HG03045 (cell line): ENCODE data around the gene PZP.

Source experiments
- ATAC-seq: cut with Tn5 transposase; IDR thresholded peaks from one replicate; pipeline ENCODE4 v1.9.1; 2021; ENCODE audit warnings: mild to moderate bottlenecking, moderate library complexity; ENCODE audit not compliant: unreplicated experiment

PZP gene

DNA sequence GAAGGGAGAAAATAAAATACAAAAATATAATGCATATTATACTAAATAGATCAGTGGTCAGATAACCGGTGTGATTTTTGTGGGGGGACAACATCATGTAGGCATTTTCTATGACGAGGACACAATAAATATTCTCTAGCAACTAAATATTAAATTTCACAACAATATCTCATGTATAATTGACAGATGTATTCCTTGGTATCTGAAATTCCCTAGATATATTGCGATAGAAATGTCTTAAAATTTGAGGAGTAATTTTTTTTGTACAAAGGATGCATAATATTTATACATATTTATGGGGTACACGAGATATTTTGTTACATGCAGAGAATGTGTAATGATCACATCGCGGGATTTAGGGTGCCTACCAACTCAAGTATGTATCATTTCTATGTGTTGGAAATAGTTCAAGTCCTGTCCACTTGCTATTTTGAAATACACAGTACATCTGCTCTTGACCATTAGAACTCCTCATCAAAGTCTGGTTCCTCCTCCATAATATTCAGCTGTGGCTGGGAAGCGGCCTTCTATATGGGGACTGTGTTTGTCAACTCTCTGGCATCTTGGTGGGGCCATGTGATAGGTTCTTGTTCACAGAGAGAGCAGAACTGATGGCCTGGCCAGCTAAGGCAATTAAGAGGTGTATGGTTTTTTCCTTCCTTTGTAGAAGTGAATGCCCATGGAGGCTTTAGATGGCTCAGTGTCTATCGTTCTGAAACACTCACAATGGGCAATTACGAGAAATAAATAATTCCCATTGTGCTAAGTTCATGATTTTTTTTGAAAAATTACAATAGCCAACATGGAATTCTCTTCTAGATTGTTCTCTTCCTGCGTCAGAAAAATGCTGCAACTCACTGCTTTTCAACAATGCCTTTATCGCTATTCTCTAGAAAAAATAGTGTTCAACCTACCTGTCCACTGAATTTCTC lies 101.3 kb downstream of the PZP start:
- no peak for ATAC-seq

DNA sequence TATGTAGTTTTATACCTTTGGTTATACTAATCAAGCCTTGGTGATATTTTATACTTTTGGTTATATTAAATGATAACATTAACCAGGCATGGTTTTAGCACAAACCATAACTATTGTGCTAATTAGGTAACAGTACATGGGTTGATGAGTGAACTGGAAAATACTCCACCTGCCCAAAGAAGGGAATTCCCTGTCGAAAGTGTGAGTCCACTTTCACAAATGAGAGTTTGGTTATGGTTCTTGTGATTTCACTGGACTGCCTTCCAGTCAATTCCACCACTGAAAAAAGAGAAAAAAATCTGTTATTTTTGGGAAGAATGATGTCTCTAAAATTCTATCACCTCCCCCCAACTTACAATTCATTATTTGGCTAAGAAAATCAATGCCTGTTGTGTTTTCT lies 102.1 kb downstream of the PZP start:
- ATAC-seq, result no peak

DNA sequence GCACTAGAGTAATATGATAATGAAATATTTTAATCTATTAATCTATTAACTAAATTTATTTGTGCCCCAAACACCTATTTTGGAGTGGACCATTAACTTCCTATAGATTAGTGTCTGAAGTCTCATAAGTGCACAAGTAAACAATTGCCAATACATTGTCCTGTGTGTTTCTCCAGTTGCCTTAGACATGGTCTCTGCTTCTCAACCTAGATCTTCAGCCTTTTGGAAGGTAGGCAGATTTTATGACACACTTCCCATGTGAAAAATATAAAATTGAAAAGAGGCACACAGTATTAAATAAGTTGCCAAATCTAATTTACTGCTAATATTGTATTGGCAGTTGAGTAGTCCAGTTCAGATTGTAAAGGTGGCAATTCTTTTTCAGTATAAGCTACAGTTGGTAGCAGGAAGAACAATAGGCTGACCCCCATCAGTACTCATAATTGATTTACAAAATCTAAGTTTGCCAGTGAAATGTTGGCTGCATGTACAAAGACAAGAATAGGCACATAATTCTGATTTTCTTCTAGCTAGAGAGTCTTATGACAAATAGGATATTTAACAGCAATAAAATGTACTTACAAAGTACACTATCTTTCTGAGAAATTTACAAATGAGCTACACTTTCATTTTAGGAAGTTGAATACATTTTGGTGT lies 103.3 kb downstream of the PZP start:
- no peak for ATAC-seq

DNA sequence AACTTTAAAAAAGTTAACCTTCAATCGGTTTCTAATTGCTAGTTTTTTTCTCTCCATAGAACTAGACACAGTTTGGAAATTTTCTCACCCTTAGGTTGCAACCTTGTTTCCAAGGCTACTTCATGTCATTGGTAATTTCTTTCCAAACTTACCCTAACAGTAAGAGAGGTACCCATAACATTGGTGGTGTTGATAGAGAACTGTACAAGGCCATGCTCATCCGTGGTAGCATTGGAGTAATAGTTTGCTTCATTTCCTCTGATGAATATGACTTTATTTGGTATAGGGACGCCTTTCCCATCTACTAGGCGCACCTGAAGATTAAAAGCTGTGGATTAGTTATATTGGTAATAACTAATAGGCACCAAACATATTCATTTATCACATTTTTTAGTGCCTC lies 104.1 kb downstream of the PZP start:
- no peak for ATAC-seq

DNA sequence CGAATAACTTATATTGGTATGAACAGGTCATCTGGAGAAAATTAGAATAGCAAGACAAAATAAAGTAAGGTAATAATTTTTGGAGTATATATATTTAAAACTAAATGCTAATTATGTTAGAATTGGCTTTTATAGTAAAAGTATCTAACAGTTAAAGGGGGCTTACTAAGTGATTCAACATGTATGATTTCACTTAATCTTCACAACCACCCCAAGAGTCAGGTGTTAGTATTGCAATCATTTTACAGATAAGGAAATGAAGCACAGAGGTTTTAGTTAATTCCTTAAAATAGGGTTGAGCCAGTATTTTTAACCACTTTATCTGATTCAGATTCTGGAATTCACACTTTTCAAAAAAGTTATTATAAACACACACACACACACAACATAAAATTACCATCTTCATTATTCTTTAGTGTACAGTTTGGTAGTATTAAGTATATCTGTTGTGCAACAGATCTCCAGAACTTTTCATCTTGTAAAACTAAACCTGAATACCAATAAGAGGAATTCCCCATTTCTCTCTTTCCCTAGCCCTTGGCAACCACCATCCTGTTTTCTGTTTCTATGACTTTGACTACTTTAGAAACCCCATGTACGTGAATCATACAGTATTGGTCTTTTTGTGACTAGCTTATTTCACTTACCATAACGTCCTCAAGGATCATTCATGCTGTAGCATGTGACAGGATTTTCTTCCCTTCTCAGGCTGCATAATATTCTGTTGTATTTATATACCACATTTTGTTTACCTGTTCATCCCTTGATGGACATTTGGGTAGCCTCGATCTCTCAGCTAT lies 104.9 kb downstream of the PZP start:
- ATAC-seq, result no peak

DNA sequence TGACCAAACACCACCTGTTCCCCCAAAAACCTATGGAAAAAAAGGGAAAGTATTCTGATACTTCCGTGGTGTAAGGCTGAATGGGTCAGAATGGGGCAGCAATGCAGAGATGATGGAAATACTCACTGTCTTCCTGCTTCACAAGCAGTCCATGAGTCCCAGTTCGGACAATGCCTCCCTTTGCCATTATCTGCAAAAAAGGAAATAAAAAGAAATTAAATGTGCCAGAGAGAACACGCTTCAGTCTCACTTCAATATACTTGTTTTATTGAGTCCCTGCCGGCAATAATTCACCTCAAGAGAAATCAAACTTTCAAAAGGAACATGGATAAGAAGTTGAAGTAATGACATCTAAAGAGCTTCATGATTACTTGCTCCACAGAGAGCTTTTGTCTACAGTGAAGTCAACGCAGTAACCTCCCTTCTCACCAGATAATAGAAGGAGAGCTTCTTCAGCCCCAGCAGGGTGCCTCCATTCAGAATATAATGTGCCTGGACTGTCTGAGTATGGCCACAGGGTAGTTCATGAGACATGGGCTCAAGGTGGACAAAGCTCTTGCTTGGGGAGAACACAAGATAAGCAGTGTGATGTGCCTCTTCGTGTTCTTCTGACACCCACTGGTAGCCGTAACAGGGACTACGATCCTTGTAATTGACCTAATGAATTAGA lies 107.0 kb downstream of the PZP start:
- no peak for ATAC-seq

DNA sequence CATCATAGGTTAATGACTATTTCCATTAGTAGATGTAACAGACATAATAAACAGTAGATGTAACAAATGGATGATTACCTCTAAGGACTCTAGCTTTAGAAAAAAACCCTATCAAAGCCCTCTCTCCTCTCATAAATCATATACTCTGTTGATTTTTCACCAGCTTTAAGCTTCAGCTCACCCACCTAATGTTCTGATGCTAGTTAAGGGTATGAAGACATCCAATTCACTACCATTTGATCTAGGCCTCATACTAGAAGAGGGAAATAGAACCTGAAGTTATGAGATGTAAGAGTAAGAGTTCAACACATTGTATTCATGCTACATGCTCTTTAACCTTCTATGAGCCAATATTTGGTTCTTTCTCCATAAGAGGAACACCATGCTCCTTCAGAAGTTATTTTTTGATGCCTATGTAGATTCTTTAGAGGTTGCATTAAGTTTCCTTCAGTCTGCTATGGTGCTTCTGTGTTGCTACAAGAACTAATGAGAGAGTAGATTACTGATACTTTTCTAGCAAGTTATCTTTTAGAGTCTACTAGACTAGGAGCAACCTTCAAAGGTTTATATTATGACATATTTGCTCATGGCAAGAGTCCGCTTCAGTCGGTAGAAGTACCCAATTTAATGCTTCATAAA lies 108.5 kb downstream of the PZP start:
- no peak for ATAC-seq
